Endothelial cell of umbilical vein (primary cell): ENCODE results near the gene CACTIN. TPM values are rescaled to one million over a fixed set of nuclear protein-coding genes. Genes with fewer than 3 reads are reported as not detected.

Experiments
- BruUV-seq: library from RNA; stranded (reverse); fragments of 400-500 nt; replicated peaks from 2 replicates; lab custom pipeline; 2021; lab: Mats Ljungman, UMichigan
- CTCF ChIA-PET: fragments of 300-600, 350-600 bp; sonication (Branson Sonifier 250); formaldehyde crosslinking; loops from one replicate; lab custom pipeline; 2021; ENCODE audit warnings: antibody characterized with exemption, inconsistent platforms; lab: Charles Lee
- POLR2A ChIA-PET: fragments of 300-600, 350-600 bp; sonication (Branson Sonifier 250); formaldehyde crosslinking; loops from one replicate; lab custom pipeline; 2021; ENCODE audit warnings: antibody characterized with exemption, inconsistent platforms; lab: Charles Lee
- DNase-seq: peaks from one replicate; pipeline ENCODE4 v3.0.0-alpha.2; 2011; ENCODE audit warnings: low read depth, low spot score
- FAIRE-seq: peaks from 2 replicates; lab custom pipeline; 2011; peaks lifted over from hg19 to GRCh38; lab: Jason Lieb, UNC
- H2AFZ ChIP-seq: 2 replicates; pipeline ENCODE4 v1.6.0; 2012; ENCODE audit warnings: low read depth, low read length, control low read depth, inconsistent platforms
- H3K27ac ChIP-seq: 2 replicates; pipeline ENCODE4 v1.5.1; 2011; ENCODE audit warnings: low read depth, mild to moderate bottlenecking, control low read depth, low read length, moderate library complexity; ENCODE audit not compliant: insufficient read depth
- H3K27me3 ChIP-seq, 2 experiments: 2 replicates each; pipeline versions ENCODE4 v1.6.0 to v1.6.1; 2011; ENCODE audit warnings: low read length in 2 of 2, mixed read lengths in 1 of 2; ENCODE audit not compliant: control insufficient read depth in 2 of 2, insufficient read depth in 2 of 2
- H3K36me3 ChIP-seq, 2 experiments: 2 replicates in 1 of 2; 3 replicates in 1 of 2; pipeline ENCODE4 v1.5.1; 2011; ENCODE audit warnings: low read length in 2 of 2, mild to moderate bottlenecking in 1 of 2, moderate library complexity in 1 of 2; ENCODE audit not compliant: control insufficient read depth in 2 of 2, insufficient read depth in 2 of 2; ENCODE audit errors: extremely low read depth in 1 of 2
- H3K4me1 ChIP-seq: 3 replicates; pipeline ENCODE4 v1.5.1; 2011; ENCODE audit warnings: mild to moderate bottlenecking, low read length; ENCODE audit not compliant: control insufficient read depth, insufficient read depth; ENCODE audit errors: extremely low read depth
- H3K4me2 ChIP-seq: 2 replicates; pipeline ENCODE4 v1.6.1; 2011; ENCODE audit warnings: low read length, control low read depth, mixed read lengths; ENCODE audit not compliant: insufficient read depth
- H3K4me3 ChIP-seq, 3 experiments: fragments of 200-600 bp in 1 of 3; sonication (generic), shearing (Covaris generic) in 1 of 3; replicated peaks in 1 of 3; 2 replicates each; pipeline ENCODE4 v1.5.1; 2011 to 2016; ENCODE audit warnings: control low read depth in 3 of 3, low read length in 3 of 3, mild to moderate bottlenecking in 2 of 3, inconsistent platforms in 1 of 3, low read depth in 1 of 3, moderate library complexity in 1 of 3; ENCODE audit not compliant: insufficient read depth in 1 of 3
- H3K79me2 ChIP-seq: 2 replicates; pipeline ENCODE4 v1.6.0; 2012; ENCODE audit warnings: low read length, inconsistent platforms; ENCODE audit not compliant: control insufficient read depth, insufficient read depth
- H3K9ac ChIP-seq: replicated peaks from 2 replicates; pipeline ENCODE3; 2011; ENCODE audit warnings: low read length, control low read depth; ENCODE audit not compliant: insufficient read depth; ENCODE audit errors: extremely low read depth
- H3K9me1 ChIP-seq: replicated peaks from 3 replicates; pipeline ENCODE4 v1.6.0; 2011; ENCODE audit warnings: mild to moderate bottlenecking, low read length; ENCODE audit not compliant: control insufficient read depth, insufficient read depth; ENCODE audit errors: extremely low read depth
- H3K9me3 ChIP-seq: replicated peaks from 2 replicates; pipeline ENCODE4 v1.5.1; 2012; ENCODE audit warnings: low read length, inconsistent platforms; ENCODE audit not compliant: control insufficient read depth, insufficient read depth
- H4K20me1 ChIP-seq: replicated peaks from 2 replicates; pipeline ENCODE3; 2011; ENCODE audit warnings: mild to moderate bottlenecking, low read length; ENCODE audit not compliant: control insufficient read depth, insufficient read depth; ENCODE audit errors: extremely low read depth
- CTCF ChIP-seq, 2 donors: IDR thresholded peaks; 1 replicate in 1 of 2; 2 replicates in 1 of 2; pipeline ENCODE4 v1.5.1; 2011; ENCODE audit warnings: low read length in 2 of 2, mild to moderate bottlenecking in 2 of 2, moderate library complexity in 2 of 2, control low read depth in 1 of 2, inconsistent platforms in 1 of 2, low read depth in 1 of 2; ENCODE audit not compliant: insufficient read depth in 1 of 2; ENCODE audit errors: extremely low read depth in 1 of 2
- EZH2 ChIP-seq: IDR thresholded peaks from 2 replicates; pipeline ENCODE4 v1.6.1; 2012; ENCODE audit warnings: borderline replicate concordance, low read depth, mild to moderate bottlenecking, moderate library complexity, low read length, inconsistent platforms; ENCODE audit not compliant: severe bottlenecking
- FOS ChIP-seq: IDR thresholded peaks from 2 replicates; pipeline ENCODE4 v1.6.1; 2011; ENCODE audit warnings: mild to moderate bottlenecking, low read length, moderate library complexity, borderline replicate concordance; ENCODE audit not compliant: insufficient read depth
- JUN ChIP-seq: IDR thresholded peaks from 2 replicates; pipeline ENCODE4 v1.6.1; 2011; ENCODE audit warnings: borderline replicate concordance, low read depth; ENCODE audit not compliant: insufficient read length, insufficient read depth
- POLR2AphosphoS5 ChIP-seq: IDR thresholded peaks from 2 replicates; pipeline ENCODE4 v1.6.1; 2012; ENCODE audit warnings: low read depth, mild to moderate bottlenecking, control low read depth, low read length, moderate library complexity; ENCODE audit not compliant: insufficient read depth
- dilution Hi-C: fragments of 300-500 bp; cut with MboI; formaldehyde crosslinking; loops from one replicate; pipeline ENCODE4 v1.15.0; 2019; ENCODE audit warnings: low sequenced_read_pairs; ENCODE audit not compliant: extremely low pct_ligation_motif_present
- intact Hi-C: fragments of 100-400 bp; cut with micrococcal nuclease; formaldehyde crosslinking; loops from one replicate; pipeline ENCODE4 v1.10.0; 2022
- polyA plus RNA-seq, 4 experiments: library from polyadenylated mRNA; depleted of rRNA in 3 of 4; stranded (reverse) in 3 of 4; unstranded in 1 of 4; fragments of >200 nt; gene quantifications; 2 replicates each; pipeline versions ENCODE4 v1.2.1 to v1.2.3, GENCODE V29; 2011 to 2012; ENCODE audit warnings: missing spikeins in 1 of 4
- total RNA-seq: library from RNA; stranded (reverse); gene quantifications from 2 replicates; pipeline ENCODE4 v1.2.3, GENCODE V29; 2021

CACTIN gene
- total and polyA plus RNA-seq, 2 donors (not counting 3 experiments of a cell fraction or from before 2014, with no cell fraction given) = 29.7 to 36.1 TPM

DNA sequence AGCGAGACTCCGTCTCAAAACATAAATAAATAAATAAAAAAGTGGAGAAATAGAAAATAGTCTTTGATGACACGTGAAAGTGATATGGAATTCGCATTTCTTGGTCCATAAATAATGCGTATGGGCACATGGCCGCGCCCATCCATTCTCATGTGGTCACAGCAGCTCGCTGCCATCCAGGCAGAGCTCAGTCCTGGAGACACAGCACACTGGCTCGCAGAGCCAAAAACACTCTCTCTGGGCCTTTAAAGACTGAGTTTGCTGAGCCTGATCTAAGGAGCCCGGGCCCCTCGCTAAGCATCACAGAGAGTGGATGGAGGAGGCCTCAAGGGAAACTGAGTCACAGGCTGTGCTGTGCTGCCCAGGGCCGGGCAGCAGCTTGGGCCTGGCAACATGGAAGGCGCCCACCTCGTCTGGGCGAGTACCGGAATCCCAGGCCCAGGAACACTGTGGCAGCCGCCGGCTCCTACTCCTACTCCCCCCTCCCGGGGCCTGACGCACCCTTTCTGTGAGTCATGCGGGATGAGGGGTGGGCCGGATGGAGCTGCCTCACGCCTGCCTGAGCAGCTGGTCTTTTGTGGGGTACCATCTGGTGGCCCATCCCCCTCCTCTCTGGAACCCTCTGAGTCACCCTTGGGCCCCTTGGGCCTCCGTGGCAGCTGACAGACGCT lies 28.9 kb upstream of the CACTIN start:
- no peaks in the 10 kb centered on the region for H4K20me1 ChIP-seq
- peak; percentile 41 for DNase-seq
- no peaks in the 10 kb centered on the region for H3K79me2 ChIP-seq
- FAIRE-seq = no peak
- H3K4me2 ChIP-seq = no peak overlapping the region
- BruUV-seq = TSS peak; percentile 56
- no peaks in the 10 kb centered on the region for H3K9me1 ChIP-seq
- peak overlapping the region; percentile 66 for H3K27ac ChIP-seq
- no peaks in the 10 kb centered on the region for H3K27me3 ChIP-seq
- dilution Hi-C loops (no loop called here), intact Hi-C loops (no loop called here)
- no peaks in the 10 kb centered on the region for H3K9me3 ChIP-seq
- H2AFZ ChIP-seq = no peak overlapping the region
- peak; percentile 48 for TF ChIP-seq POLR2AphosphoS5
- peak; percentile 22 for TF ChIP-seq FOS
- no peak for TF ChIP-seq EZH2
- peak; percentile 33 for TF ChIP-seq JUN
- no peak for TF ChIP-seq CTCF (IDR thresholded peaks at IDR 0.05; ENCODE audit: extremely low read depth in 1 of 2, insufficient read depth in 1 of 2, low read depth in 1 of 2, low read length in 2 of 2)
- peak overlapping the region; percentile 43 for H3K9ac ChIP-seq
- H3K4me1 ChIP-seq = no peaks in the 10 kb centered on the region
- peaks cover 2 to 71% of the 10 kb centered on the region in 2 experiments for H3K36me3 ChIP-seq
- ChIA-PET CTCF (interaction anchor here (1.1 to 1.2 kb wide), 2 partner anchors 28 to 111 kb away, joined by 3 to 4 read pairs; no protein-coding TSS in a partner anchor), POLR2A (no interaction called here)
- no peak overlapping the region for H3K4me3 ChIP-seq
